GM12891 (cell line): Measurements from ENCODE around the gene HHAT.

ENCODE experiments used
- DNase-seq: peaks from one replicate; pipeline ENCODE4 v3.0.0; 2011; ENCODE audit warnings: low spot score; ENCODE audit not compliant: insufficient read length
- FAIRE-seq: peaks from 2 replicates; lab custom pipeline; 2011; peaks lifted over from hg19 to GRCh38; lab: Jason Lieb, UNC
- PAX5 ChIP-seq: IDR thresholded peaks from 2 replicates; pipeline ENCODE4 v1.6.1; 2011; ENCODE audit warnings: low read length, moderate library complexity, mild to moderate bottlenecking; ENCODE audit not compliant: insufficient read depth, severe bottlenecking
- POLR2A ChIP-seq: IDR thresholded peaks from 2 replicates; pipeline ENCODE4 v1.6.1; 2011; ENCODE audit warnings: low read depth, low read length, control low read depth
- POLR2AphosphoS5 ChIP-seq: IDR thresholded peaks from 2 replicates; pipeline ENCODE4 v1.6.1; 2011; ENCODE audit warnings: low read depth, low read length, control low read depth
- POU2F2 ChIP-seq: IDR thresholded peaks from 2 replicates; pipeline ENCODE4 v1.6.1; 2011; ENCODE audit warnings: low read depth, mild to moderate bottlenecking, control low read depth, low read length, moderate library complexity
- SPI1 ChIP-seq: IDR thresholded peaks from 2 replicates; pipeline ENCODE4 v1.6.1; 2011; ENCODE audit warnings: low read depth, low read length, control low read depth
- TAF1 ChIP-seq: IDR thresholded peaks from 2 replicates; pipeline ENCODE4 v1.6.1; 2011; ENCODE audit warnings: low read depth, low read length, control low read depth

HHAT gene

DNA sequence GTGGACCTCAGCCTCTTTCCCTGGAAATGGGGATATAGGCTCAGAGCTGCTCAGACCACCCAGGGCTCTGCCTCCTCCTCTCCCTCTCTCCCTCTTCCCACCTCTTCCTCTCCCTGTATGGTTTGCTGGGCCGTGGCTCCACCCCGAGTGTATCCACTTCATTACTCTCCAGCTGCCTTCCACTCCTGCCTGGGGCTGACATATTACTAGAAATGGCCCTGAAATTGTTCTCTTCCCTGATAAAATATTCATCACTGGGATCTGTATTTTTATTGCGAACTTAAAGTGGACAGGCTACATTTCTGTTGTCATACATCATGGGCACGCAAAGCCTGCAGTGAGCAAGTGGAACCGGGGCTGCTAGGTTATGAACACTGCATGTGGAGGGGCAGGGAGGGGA, 225.0 kb downstream of the HHAT start:
- DNase-seq (no peak), FAIRE-seq (no peak)
- TF ChIP-seq SPI1: no peak
- TF ChIP-seq TAF1: no peak

DNA sequence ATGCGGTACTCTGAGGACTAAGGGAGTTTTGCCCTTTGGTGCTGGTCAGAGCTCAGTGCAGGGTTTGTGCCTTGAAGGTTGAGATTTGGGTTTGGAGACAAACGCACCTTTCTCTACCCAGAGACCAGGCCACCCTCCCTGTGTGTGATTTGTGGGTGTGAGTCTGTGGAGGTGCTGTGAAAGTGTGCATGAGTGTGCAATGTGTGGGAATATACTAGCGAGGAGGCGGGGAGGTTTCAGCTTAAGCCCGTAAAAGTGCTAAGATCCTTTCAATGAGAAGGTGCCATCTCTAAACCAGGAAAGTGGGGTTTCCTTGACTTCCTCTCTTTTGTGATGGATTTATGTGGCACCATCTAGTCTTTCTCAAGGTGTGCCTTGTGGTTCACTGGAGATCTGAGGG, 225.7 kb downstream of the HHAT start:
- FAIRE-seq: no peak
- no peak for TF ChIP-seq TAF1
- no peak for TF ChIP-seq POLR2AphosphoS5
- TF ChIP-seq POLR2A: no peak
- TF ChIP-seq SPI1: no peak
- no peak for TF ChIP-seq PAX5
- no peak for TF ChIP-seq POU2F2
- DNase-seq: no peak

DNA sequence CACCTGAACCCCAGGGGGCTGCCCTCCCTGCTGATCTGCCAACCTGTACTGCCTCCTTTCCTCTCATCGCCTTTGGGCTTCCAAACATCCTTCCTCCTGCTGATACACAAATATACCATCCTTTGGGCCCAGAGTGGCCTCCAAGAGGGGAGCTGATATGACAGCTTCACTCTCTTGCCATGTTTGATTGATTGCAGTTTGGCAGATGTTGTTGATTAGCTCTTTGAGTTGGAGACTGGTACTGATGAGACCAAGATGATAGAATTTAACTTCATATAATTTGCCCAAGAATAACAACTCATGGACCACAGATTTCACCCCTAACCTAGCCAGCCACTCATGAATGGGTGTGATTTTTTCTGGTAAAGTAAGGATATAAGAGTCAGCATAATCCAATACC, 227.8 kb downstream of the HHAT start:
- TF ChIP-seq SPI1 (no peak), POLR2A (no peak), POLR2AphosphoS5 (no peak), POU2F2 (no peak), TAF1 (no peak), PAX5 (no peak)
- DNase-seq: no peak
- FAIRE-seq: no peak

DNA sequence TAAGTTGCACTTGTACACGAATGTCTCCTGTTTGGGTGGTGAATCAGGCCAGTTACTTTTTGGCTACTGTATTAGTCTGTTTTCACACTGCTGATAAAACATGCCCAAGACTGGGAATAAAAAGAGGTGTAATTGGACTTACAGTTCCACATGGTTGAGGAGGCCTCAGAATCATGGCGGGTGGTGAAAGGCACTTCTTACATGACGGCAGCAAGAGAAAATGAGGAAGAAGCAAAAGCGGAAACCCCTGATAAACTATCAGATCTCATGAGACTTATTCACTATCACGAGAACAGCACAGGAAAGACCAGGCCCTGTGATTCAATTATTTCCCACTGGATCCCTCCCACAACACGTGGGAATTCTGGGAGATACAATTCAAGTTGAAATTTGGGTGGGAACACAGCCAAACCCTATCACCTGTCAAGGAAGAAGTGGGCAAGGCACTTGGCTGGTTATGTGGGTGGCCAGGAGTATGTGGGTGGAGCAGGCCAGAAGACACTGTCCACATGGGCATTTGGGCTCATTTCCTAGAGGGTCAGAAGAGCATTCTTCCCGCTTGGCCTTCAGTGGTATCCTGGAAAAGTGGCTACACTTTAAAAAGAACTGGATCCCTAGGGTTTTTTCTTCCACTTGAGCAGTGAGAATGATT, 228.8 kb downstream of the HHAT start:
- no peak for DNase-seq
- TF ChIP-seq TAF1: no peak
- no peak for TF ChIP-seq POU2F2
- no peak for TF ChIP-seq PAX5
- TF ChIP-seq POLR2AphosphoS5: no peak
- TF ChIP-seq POLR2A: no peak
- TF ChIP-seq SPI1: no peak
- no peak for FAIRE-seq

DNA sequence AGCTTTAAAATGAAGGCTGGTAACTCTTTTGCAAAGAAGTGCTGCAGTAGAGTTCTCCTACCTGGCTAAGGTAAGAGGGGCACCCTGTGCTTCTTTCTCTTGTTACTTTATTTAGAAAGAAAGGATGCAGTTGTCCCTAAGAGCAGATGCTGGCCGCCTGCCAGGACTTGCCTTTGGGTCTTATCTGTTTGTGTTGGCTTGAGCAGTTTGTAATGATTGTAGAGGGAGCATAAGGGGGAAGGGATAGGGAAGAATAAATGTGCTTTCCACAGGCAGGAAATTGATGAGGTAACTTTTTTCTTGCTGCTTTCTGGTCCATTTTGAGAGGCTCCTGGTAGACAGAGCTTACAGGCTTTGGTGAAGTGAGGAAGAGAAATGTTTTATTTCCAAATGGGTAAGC, 229.6 kb downstream of the HHAT start:
- DNase-seq: no peak
- TF ChIP-seq TAF1 (no peak), SPI1 (no peak), POLR2AphosphoS5 (no peak), POU2F2 (no peak), PAX5 (no peak), POLR2A (no peak)
- FAIRE-seq: no peak

DNA sequence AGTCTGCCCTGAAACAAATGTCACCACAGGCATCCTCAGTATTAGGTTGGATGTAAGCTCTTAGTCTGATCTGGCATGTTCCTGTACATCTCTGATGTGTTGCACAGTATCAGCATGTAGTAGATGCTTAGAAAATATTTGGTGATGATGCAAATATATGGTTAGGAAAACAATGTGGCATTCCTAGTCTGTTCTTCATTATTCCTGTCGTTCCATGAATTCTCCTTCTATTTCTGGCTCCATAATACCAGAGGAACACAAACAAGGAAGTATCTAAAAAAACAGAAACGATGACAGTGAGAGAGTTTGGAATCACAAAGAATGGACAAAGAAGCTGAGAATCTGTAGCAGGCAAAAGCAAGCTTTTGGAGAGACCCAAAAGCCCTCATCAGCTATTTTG, 236.6 kb downstream of the HHAT start:
- FAIRE-seq (no peak), DNase-seq (no peak)
- TF ChIP-seq POU2F2 (no peak), SPI1 (no peak), PAX5 (no peak), POLR2AphosphoS5 (no peak), TAF1 (no peak), POLR2A (no peak)

DNA sequence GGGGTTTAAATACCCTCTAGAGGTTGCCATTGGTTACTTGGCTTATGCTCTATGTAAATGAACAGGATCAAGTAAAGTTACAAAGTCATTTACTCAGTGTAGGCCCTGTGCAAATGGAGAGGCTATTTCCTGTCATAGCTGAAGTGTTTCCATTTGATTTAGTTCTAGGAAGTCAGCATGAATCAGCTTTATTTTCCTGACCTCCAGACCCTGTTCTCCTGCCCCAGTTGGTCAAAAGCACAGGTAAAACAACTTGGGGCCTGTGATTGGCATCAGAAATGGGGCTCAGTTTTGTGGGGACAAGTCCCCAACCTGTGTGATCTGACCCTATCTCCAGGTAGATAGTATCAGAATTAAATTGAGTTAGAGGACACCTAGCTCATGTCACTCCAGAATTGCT, 239.9 kb downstream of the HHAT start:
- no peak for FAIRE-seq
- no peak for DNase-seq
- TF ChIP-seq TAF1 (no peak), POLR2A (no peak), SPI1 (no peak), POLR2AphosphoS5 (no peak), POU2F2 (no peak), PAX5 (no peak)

DNA sequence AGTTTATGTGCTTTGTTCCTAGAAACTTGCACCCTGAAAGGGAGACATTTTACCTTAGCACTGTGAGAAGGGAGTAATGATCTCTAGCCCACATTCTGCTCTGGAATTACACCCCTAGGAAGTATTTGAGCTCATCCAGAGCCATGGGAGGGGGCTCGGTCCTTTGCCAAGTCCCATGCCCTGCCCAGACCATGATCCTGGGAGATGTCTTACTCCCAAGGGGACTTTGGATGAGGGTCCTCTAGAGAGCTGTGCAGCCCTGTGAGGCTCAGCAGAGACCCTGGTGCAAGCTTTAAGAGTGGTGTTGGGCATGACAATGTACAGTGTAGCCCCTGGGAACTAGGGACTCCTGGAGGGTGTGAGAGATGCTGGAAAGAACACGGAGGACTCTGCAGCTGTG, 241.4 kb downstream of the HHAT start:
- TF ChIP-seq TAF1: no peak
- no peak for TF ChIP-seq POLR2AphosphoS5
- no peak for TF ChIP-seq SPI1
- TF ChIP-seq POU2F2: no peak
- TF ChIP-seq PAX5: no peak
- no peak for TF ChIP-seq POLR2A
- FAIRE-seq: no peak
- no peak for DNase-seq

DNA sequence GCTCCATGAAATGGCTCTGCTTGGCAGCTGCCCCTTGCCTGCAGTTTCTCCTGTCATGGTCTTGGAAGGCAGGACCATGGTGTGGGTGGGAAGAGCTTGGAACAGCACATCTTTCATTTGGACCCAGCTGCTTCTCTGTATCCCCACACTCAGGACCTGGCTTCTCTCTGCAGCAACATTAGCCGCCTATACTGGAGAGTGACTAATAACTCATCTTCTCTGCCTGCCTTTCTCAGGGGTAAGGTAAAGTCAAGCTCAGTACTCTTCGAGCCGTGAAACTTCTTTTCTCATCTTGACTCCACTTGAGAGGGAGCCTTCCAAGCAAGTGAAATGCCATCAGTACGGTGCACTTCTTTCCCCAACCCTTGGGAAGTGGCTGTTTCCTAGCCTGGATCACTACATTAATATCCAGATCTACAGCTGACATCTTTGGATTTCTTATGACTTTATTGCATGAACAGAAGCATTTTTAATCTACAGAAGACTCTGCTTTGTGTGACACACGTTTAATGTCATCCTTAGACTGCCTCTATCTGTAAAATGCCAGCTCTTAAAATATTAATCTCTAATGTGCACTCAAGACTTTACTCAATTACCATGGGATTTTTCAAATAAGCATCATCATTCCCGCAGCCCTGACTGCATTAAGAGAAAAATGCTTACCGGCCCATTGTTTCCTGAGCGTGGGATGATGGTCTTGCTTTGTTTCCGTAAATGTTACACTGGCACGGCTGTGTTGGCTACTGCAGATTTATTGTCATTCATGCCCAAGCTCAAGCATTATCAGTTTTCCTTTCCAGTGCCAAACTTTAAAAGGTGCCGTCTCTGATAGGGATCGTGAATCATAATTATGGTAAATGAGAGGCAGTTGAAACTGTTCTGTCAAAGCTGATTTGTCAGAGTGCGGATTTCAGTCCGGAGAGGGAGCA, 242.9 kb downstream of the HHAT start:
- TF ChIP-seq TAF1 (no peak), POLR2A (no peak), POLR2AphosphoS5 (no peak), SPI1 (no peak), PAX5 (no peak), POU2F2 (no peak)
- FAIRE-seq (no peak), DNase-seq (no peak)
